Endothelial cell of umbilical vein (primary cell): ENCODE data around the gene DNAH1. TPM values are rescaled to one million over a fixed set of nuclear protein-coding genes. Genes with fewer than 3 reads are reported as not detected.

Experiments
- BruUV-seq: library from RNA; stranded (reverse); fragments of 400-500 nt; replicated peaks from 2 replicates; lab custom pipeline; 2021; lab: Mats Ljungman, UMichigan
- CTCF ChIA-PET: fragments of 300-600, 350-600 bp; sonication (Branson Sonifier 250); formaldehyde crosslinking; loops from one replicate; lab custom pipeline; 2021; ENCODE audit warnings: antibody characterized with exemption, inconsistent platforms; lab: Charles Lee
- POLR2A ChIA-PET: fragments of 300-600, 350-600 bp; sonication (Branson Sonifier 250); formaldehyde crosslinking; loops from one replicate; lab custom pipeline; 2021; ENCODE audit warnings: antibody characterized with exemption, inconsistent platforms; lab: Charles Lee
- DNase-seq: peaks from one replicate; pipeline ENCODE4 v3.0.0-alpha.2; 2011; ENCODE audit warnings: low read depth, low spot score
- FAIRE-seq: peaks from 2 replicates; lab custom pipeline; 2011; peaks lifted over from hg19 to GRCh38; lab: Jason Lieb, UNC
- H2AFZ ChIP-seq: 2 replicates; pipeline ENCODE4 v1.6.0; 2012; ENCODE audit warnings: low read depth, low read length, control low read depth, inconsistent platforms
- H3K27ac ChIP-seq: 2 replicates; pipeline ENCODE4 v1.5.1; 2011; ENCODE audit warnings: low read depth, mild to moderate bottlenecking, control low read depth, low read length, moderate library complexity; ENCODE audit not compliant: insufficient read depth
- H3K27me3 ChIP-seq, 2 experiments: 2 replicates each; pipeline versions ENCODE4 v1.6.0 to v1.6.1; 2011; ENCODE audit warnings: low read length in 2 of 2, mixed read lengths in 1 of 2; ENCODE audit not compliant: control insufficient read depth in 2 of 2, insufficient read depth in 2 of 2
- H3K36me3 ChIP-seq, 2 experiments: 2 replicates in 1 of 2; 3 replicates in 1 of 2; pipeline ENCODE4 v1.5.1; 2011; ENCODE audit warnings: low read length in 2 of 2, mild to moderate bottlenecking in 1 of 2, moderate library complexity in 1 of 2; ENCODE audit not compliant: control insufficient read depth in 2 of 2, insufficient read depth in 2 of 2; ENCODE audit errors: extremely low read depth in 1 of 2
- H3K4me1 ChIP-seq: 3 replicates; pipeline ENCODE4 v1.5.1; 2011; ENCODE audit warnings: mild to moderate bottlenecking, low read length; ENCODE audit not compliant: control insufficient read depth, insufficient read depth; ENCODE audit errors: extremely low read depth
- H3K4me2 ChIP-seq: 2 replicates; pipeline ENCODE4 v1.6.1; 2011; ENCODE audit warnings: low read length, control low read depth, mixed read lengths; ENCODE audit not compliant: insufficient read depth
- H3K4me3 ChIP-seq, 3 experiments: fragments of 200-600 bp in 1 of 3; sonication (generic), shearing (Covaris generic) in 1 of 3; replicated peaks in 1 of 3; 2 replicates each; pipeline ENCODE4 v1.5.1; 2011 to 2016; ENCODE audit warnings: control low read depth in 3 of 3, low read length in 3 of 3, mild to moderate bottlenecking in 2 of 3, inconsistent platforms in 1 of 3, low read depth in 1 of 3, moderate library complexity in 1 of 3; ENCODE audit not compliant: insufficient read depth in 1 of 3
- H3K79me2 ChIP-seq: 2 replicates; pipeline ENCODE4 v1.6.0; 2012; ENCODE audit warnings: low read length, inconsistent platforms; ENCODE audit not compliant: control insufficient read depth, insufficient read depth
- H3K9ac ChIP-seq: replicated peaks from 2 replicates; pipeline ENCODE3; 2011; ENCODE audit warnings: low read length, control low read depth; ENCODE audit not compliant: insufficient read depth; ENCODE audit errors: extremely low read depth
- H3K9me1 ChIP-seq: replicated peaks from 3 replicates; pipeline ENCODE4 v1.6.0; 2011; ENCODE audit warnings: mild to moderate bottlenecking, low read length; ENCODE audit not compliant: control insufficient read depth, insufficient read depth; ENCODE audit errors: extremely low read depth
- H3K9me3 ChIP-seq: replicated peaks from 2 replicates; pipeline ENCODE4 v1.5.1; 2012; ENCODE audit warnings: low read length, inconsistent platforms; ENCODE audit not compliant: control insufficient read depth, insufficient read depth
- H4K20me1 ChIP-seq: replicated peaks from 2 replicates; pipeline ENCODE3; 2011; ENCODE audit warnings: mild to moderate bottlenecking, low read length; ENCODE audit not compliant: control insufficient read depth, insufficient read depth; ENCODE audit errors: extremely low read depth
- EZH2 ChIP-seq: IDR thresholded peaks from 2 replicates; pipeline ENCODE4 v1.6.1; 2012; ENCODE audit warnings: borderline replicate concordance, low read depth, mild to moderate bottlenecking, moderate library complexity, low read length, inconsistent platforms; ENCODE audit not compliant: severe bottlenecking
- FOS ChIP-seq: IDR thresholded peaks from 2 replicates; pipeline ENCODE4 v1.6.1; 2011; ENCODE audit warnings: mild to moderate bottlenecking, low read length, moderate library complexity, borderline replicate concordance; ENCODE audit not compliant: insufficient read depth
- GATA2 ChIP-seq: IDR thresholded peaks from 2 replicates; pipeline ENCODE4 v1.7.0; 2011; ENCODE audit warnings: low read depth, mild to moderate bottlenecking, moderate library complexity, mixed read lengths, low read length; ENCODE audit not compliant: insufficient read length, insufficient read depth
- JUN ChIP-seq: IDR thresholded peaks from 2 replicates; pipeline ENCODE4 v1.6.1; 2011; ENCODE audit warnings: borderline replicate concordance, low read depth; ENCODE audit not compliant: insufficient read length, insufficient read depth
- MYC ChIP-seq: IDR thresholded peaks from one replicate; pipeline ENCODE4 v1.6.1; 2011; ENCODE audit warnings: mild to moderate bottlenecking, low read depth, low read length
- POLR2A ChIP-seq: IDR thresholded peaks from 2 replicates; pipeline ENCODE4 v1.6.1; 2012; ENCODE audit warnings: low read depth, mild to moderate bottlenecking, control low read depth, low read length
- POLR2AphosphoS5 ChIP-seq: IDR thresholded peaks from 2 replicates; pipeline ENCODE4 v1.6.1; 2012; ENCODE audit warnings: low read depth, mild to moderate bottlenecking, control low read depth, low read length, moderate library complexity; ENCODE audit not compliant: insufficient read depth
- dilution Hi-C: fragments of 300-500 bp; cut with MboI; formaldehyde crosslinking; loops from one replicate; pipeline ENCODE4 v1.15.0; 2019; ENCODE audit warnings: low sequenced_read_pairs; ENCODE audit not compliant: extremely low pct_ligation_motif_present
- intact Hi-C: fragments of 100-400 bp; cut with micrococcal nuclease; formaldehyde crosslinking; loops from one replicate; pipeline ENCODE4 v1.10.0; 2022
- polyA plus RNA-seq, 4 experiments: library from polyadenylated mRNA; depleted of rRNA in 3 of 4; stranded (reverse) in 3 of 4; unstranded in 1 of 4; fragments of >200 nt; gene quantifications; 2 replicates each; pipeline versions ENCODE4 v1.2.1 to v1.2.3, GENCODE V29; 2011 to 2012; ENCODE audit warnings: missing spikeins in 1 of 4
- total RNA-seq: library from RNA; stranded (reverse); gene quantifications from 2 replicates; pipeline ENCODE4 v1.2.3, GENCODE V29; 2021
- TF ChIP-seq, protein P1 (sequence below): IDR thresholded peaks from 2 replicates; pipeline ENCODE4 v1.6.1; 2011; ENCODE audit not compliant: insufficient read depth, insufficient read length
- TF ChIP-seq, protein P2 (sequence below), 2 donors: IDR thresholded peaks; 1 replicate in 1 of 2; 2 replicates in 1 of 2; pipeline ENCODE4 v1.5.1; 2011; ENCODE audit warnings: low read length in 2 of 2, mild to moderate bottlenecking in 2 of 2, moderate library complexity in 2 of 2, control low read depth in 1 of 2, inconsistent platforms in 1 of 2, low read depth in 1 of 2; ENCODE audit not compliant: insufficient read depth in 1 of 2; ENCODE audit errors: extremely low read depth in 1 of 2

DNAH1 gene
- total and polyA plus RNA-seq, 2 donors (not counting 3 experiments of a cell fraction or from before 2014, with no cell fraction given) = 5.8 to 6.0 TPM

DNA sequence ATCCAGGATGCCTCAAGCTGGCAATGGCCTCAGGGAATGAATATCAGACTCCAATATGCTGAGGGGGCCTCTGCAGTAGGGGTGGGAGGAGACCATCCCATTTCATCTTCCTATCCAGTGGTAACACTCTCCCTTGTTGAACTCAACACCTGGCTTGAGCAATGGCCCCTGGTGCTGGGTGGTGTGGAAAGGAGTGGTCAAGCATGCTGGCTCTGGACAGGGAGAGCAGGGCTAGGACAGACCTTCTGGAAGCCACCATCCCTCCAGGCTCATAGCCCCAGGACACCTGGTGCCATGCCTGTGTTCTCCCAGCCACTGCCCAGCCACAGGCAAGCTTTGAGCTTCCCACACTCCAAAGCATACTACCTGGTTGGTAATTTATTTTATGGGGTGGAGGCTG lies 9.6 kb downstream of the DNAH1 start:
- Histone ChIP-seq H3K79me2 (no peaks in the 10 kb centered on the region), H3K4me2 (no peak overlapping the region), H3K36me3 (no peaks in the 10 kb centered on the region), H3K27me3 (no peaks in the 10 kb centered on the region), H3K9me3 (no peaks in the 10 kb centered on the region), H3K9me1 (no peaks in the 10 kb centered on the region), H3K27ac (no peak overlapping the region), H3K9ac (no peak overlapping the region), H3K4me1 (no peaks in the 10 kb centered on the region), H2AFZ (no peak overlapping the region), H3K4me3 (no peak overlapping the region), H4K20me1 (no peaks in the 10 kb centered on the region)
- intact Hi-C loops = no loop called here
- dilution Hi-C loops = no loop called here
- CTCF ChIA-PET = no interaction called here
- DNase-seq = no peak
- POLR2A ChIA-PET = no interaction called here
- no peak for TF ChIP-seq MYC
- no TSS peak for BruUV-seq
- FAIRE-seq = no peak

DNA sequence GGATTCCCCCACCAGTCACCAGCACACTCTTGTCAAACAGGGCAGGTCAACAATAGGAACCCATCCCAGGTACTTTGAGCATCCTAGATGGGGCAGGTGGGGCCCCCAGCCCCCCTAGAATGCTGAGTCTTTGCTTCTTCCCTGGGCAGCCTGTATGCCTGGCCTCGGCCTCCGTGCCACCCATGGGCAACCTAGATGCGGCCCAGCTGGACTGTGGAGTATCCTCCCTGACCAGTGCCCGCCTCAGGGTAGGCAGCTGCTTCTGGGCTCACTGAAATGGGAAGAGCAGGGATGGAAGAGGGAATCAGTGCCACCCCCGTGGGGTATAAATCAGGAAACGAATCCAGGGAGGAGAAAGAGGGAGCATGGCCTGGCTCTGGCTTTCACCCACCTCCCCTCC lies 10.9 kb downstream of the DNAH1 start:
- Histone ChIP-seq H3K9me3 (no peaks in the 10 kb centered on the region), H3K79me2 (no peaks in the 10 kb centered on the region), H3K36me3 (no peaks in the 10 kb centered on the region), H2AFZ (no peak overlapping the region), H3K9ac (no peak overlapping the region), H3K4me2 (no peak overlapping the region), H3K4me3 (no peak overlapping the region), H3K4me1 (no peaks in the 10 kb centered on the region), H3K9me1 (no peaks in the 10 kb centered on the region), H3K27me3 (no peaks in the 10 kb centered on the region), H3K27ac (no peak overlapping the region), H4K20me1 (no peaks in the 10 kb centered on the region)
- POLR2A ChIA-PET = no interaction called here
- FAIRE-seq = no peak
- no peak for TF ChIP-seq EZH2
- TF ChIP-seq FOS = no peak
- TF ChIP-seq, protein P1, sequence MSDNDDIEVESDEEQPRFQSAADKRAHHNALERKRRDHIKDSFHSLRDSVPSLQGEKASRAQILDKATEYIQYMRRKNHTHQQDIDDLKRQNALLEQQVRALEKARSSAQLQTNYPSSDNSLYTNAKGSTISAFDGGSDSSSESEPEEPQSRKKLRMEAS = no peak
- no peak for TF ChIP-seq JUN
- TF ChIP-seq POLR2A = no peak
- TF ChIP-seq, protein P2, sequence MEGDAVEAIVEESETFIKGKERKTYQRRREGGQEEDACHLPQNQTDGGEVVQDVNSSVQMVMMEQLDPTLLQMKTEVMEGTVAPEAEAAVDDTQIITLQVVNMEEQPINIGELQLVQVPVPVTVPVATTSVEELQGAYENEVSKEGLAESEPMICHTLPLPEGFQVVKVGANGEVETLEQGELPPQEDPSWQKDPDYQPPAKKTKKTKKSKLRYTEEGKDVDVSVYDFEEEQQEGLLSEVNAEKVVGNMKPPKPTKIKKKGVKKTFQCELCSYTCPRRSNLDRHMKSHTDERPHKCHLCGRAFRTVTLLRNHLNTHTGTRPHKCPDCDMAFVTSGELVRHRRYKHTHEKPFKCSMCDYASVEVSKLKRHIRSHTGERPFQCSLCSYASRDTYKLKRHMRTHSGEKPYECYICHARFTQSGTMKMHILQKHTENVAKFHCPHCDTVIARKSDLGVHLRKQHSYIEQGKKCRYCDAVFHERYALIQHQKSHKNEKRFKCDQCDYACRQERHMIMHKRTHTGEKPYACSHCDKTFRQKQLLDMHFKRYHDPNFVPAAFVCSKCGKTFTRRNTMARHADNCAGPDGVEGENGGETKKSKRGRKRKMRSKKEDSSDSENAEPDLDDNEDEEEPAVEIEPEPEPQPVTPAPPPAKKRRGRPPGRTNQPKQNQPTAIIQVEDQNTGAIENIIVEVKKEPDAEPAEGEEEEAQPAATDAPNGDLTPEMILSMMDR (IDR thresholded peaks at IDR 0.05; ENCODE audit: extremely low read depth in 1 of 2, insufficient read depth in 1 of 2, low read depth in 1 of 2, low read length in 2 of 2) = no peak
- TF ChIP-seq POLR2AphosphoS5 = no peak
- no peak for TF ChIP-seq MYC
- no peak for TF ChIP-seq GATA2
- CTCF ChIA-PET = interaction anchor here (0.8 to 1.5 kb wide), 3 partner anchors 13 to 106 kb away, joined by 3 to 7 read pairs (median 6); no protein-coding TSS in a partner anchor
- no peak for DNase-seq
- dilution Hi-C loops = no loop called here
- intact Hi-C loops = no loop called here
- no TSS peak for BruUV-seq
